GM18861 (cell line): ENCODE data around the gene NUCKS1.

Source experiments
- ATAC-seq: cut with Tn5 transposase; IDR thresholded peaks from one replicate; pipeline ENCODE4 v1.9.1; 2021; ENCODE audit not compliant: unreplicated experiment

Gene NUCKS1

GRCh38 chr1:205701891-205702290 lies 48.1 kb downstream of the NUCKS1 start:
- ATAC-seq = no peak

GRCh38 chr1:205701420-205701819 lies 48.6 kb downstream of the NUCKS1 start:
- no peak for ATAC-seq

- no peak for ATAC-seq
Measured at GRCh38 chr1:205700865-205701401, 49.0 kb downstream of the NUCKS1 start.

GRCh38 chr1:205699416-205699815 lies 50.6 kb downstream of the NUCKS1 start:
- ATAC-seq = no peak

GRCh38 chr1:205698921-205699320 lies 51.1 kb downstream of the NUCKS1 start:
- no peak for ATAC-seq

GRCh38 chr1:205693421-205693991 lies 56.5 kb downstream of the NUCKS1 start:
- no peak for ATAC-seq

GRCh38 chr1:205692423-205692822 lies 57.6 kb downstream of the NUCKS1 start:
- no peak for ATAC-seq

- no peak for ATAC-seq
Measured at GRCh38 chr1:205690122-205690756, 59.7 kb downstream of the NUCKS1 start.

- ATAC-seq = no peak
Measured at GRCh38 chr1:205689479-205689878, 60.5 kb downstream of the NUCKS1 start.

- ATAC-seq = no peak
Measured at GRCh38 chr1:205688171-205689080, 61.6 kb downstream of the NUCKS1 start.

- no peak for ATAC-seq
Measured at GRCh38 chr1:205687242-205687641, 62.7 kb downstream of the NUCKS1 start.

GRCh38 chr1:205681364-205681763 lies 68.6 kb downstream of the NUCKS1 start:
- no peak for ATAC-seq

- no peak for ATAC-seq
Measured at GRCh38 chr1:205680073-205680851, 69.7 kb downstream of the NUCKS1 start, which contains the start of gene SLC45A3. Gene SLC45A3 (minus strand): TSS chr1:205680509. CDS start chr1:205664656, 15,853 bp downstream.

GRCh38 chr1:205678286-205679111 lies 71.5 kb downstream of the NUCKS1 start:
- ATAC-seq = no peak

GRCh38 chr1:205677167-205677566 lies 72.8 kb downstream of the NUCKS1 start:
- ATAC-seq = no peak

- ATAC-seq = no peak
Measured at GRCh38 chr1:205676597-205676996, 73.4 kb downstream of the NUCKS1 start.

- no peak for ATAC-seq
Measured at GRCh38 chr1:205676002-205676401, 74.0 kb downstream of the NUCKS1 start.

GRCh38 chr1:205675247-205675646 lies 74.7 kb downstream of the NUCKS1 start:
- ATAC-seq = no peak

- no peak for ATAC-seq
Measured at GRCh38 chr1:205672970-205673369, 77.0 kb downstream of the NUCKS1 start.

GRCh38 chr1:205672395-205672889 lies 77.5 kb downstream of the NUCKS1 start:
- ATAC-seq = no peak
